HG03097 (cell line): Measurements from ENCODE around the gene LYAR.

Experiments used
- ATAC-seq: cut with Tn5 transposase; IDR thresholded peaks from one replicate; pipeline ENCODE4 v1.9.1; 2021; ENCODE audit not compliant: unreplicated experiment, low FRiP score

Gene LYAR

DNA sequence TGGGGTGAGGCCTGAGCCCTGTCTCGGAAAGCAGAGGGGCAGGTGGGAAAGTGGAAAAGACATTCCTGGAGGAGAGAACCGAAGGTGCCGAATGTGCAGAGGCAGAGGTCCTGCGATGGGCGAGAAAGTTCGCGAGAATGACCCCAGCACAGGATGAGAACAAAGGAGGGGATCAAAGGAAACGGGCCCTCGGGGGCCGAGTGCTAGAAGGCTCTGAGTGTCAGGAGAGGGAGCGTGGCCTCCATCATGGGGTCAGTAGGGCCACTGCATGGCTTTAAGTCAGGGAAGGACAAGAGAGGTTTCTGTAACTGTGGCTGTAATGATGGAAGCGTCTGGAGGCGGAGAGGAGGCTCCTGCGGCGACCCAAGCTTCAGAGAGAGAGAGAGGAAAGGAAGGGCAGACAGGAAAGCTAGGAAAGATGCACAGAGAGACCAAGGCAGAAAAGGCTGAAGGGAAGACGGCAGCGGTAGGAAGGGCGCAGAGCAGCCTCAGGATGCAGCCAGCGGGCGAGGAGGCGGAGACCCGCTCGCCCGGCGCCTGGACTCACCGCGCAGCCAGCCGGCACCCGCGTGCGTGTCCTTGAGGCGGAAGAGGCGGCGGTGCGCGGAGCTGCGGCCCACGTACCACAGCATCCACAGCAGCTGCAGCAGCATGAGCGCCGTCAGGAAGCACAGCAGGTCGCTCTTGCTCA lies 63.9 kb downstream of the LYAR start:
- ATAC-seq, result no peak
